Stimulated activated CD4-positive, alpha-beta T cell treated with anti-CD3 and anti-CD28 coated beads, Interleukin-2, amount 100 ng/mL, for 4 hours (primary cell): ENCODE measurements around the gene CORO2B.

Source experiments
- DNase-seq: peaks from one replicate; pipeline ENCODE4 v3.0.0-alpha.2; 2020; ENCODE audit warnings: low read depth

The CORO2B gene

DNA sequence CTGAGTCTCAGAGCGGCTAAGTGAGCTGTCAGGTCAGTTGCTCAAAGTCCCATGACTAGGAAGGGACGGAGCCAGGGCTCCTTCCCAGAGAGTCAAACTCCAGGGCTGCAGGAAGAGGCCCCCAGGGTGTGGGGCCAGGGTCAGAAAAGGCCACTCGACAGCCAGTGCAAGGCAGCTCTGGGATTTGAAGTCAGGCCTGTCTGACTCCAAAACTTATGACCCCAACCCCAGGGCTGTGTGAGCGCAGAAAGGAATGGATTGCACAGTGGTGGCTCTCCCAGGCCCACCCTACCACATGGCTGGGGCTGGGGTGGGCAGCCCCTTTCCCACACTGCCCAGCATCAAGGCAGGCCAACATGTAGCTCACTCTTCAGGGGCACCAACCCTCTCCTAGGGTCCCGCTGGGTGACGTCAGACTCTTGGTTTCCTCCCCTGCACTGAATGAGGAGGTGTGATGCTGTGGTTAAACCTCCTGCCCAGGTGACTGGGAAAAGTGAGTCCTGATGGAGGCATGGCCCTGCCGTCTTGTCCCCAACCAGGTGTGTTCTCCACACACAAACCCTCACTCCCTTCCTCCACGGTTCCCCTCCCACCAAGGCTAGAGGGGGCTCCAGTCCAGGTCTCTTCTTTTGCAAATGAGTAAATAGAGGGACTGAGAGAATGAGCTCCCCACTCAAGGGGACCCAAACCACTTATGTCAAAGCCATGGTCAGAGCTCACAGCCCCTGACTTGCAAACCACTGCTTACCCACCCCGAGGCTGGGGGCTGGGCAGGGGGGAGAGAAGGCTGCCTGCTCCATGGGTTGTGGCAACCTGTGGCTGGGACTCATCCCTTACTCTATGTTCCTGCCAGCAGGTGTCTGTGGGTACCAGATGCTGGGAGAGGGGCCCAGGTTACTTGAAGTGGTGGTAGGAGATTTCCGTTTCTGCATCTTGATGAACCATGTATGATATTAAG lies 23.8 kb upstream of the CORO2B start:
- DNase-seq, result no peak

DNA sequence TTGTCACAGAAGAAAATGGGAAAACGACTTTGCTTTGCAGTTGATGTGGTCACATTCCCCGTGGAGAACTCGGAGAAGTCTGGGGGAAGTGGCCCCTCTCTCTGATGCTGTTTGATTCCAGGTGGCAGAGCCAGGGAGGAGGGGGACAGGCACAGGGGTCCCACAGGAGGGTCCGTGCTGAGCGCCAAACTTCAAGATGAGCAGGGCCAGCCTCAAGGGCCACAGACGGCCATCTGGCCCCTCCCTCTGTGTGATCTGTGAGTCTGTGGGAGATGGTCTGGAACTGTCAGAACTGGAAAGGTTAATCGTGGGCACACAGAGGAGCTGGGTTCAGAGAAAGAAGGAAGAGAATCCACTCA lies 23.1 kb upstream of the CORO2B start:
- DNase-seq, result no peak

DNA sequence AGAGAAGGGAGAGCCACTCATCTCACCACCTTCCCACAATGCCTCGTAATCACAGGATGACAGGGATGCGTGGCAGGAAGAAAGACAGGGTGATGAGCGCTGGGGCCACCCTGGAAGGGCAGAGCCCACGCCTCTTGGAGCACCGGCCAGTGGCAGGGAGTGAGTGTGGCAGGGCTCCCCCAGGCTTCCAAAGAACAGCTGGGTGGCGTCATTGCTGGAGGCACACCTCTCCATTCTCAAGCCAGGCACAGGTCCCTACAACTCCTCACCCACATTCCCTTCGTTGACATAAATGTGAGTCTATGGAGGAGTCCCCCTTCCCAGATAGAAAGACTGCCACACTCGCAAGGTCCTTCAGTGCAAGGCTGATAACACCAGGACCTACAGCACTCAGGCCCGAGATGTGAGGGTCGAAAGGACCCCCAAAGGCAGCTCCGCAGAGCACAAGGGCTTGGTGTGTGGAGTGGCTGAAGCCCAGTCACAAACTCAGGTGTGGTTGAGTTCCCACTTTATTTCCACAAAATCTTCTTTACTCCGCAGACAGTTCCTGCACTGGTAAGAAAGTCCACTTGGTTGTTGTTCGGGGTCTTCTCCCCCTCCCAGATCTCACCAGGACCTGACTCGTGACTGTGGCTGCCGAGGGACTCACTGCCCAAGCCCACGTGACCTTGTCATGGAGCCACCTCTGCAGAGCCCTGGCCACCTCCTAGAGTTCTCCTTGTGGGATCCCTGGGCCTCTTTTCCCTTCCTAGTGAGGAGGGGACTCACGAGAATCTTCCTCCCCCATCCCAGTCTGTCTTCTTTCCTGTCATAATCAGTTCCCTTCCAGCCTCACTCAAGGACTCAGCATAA lies 22.4 kb upstream of the CORO2B start:
- no peak for DNase-seq

DNA sequence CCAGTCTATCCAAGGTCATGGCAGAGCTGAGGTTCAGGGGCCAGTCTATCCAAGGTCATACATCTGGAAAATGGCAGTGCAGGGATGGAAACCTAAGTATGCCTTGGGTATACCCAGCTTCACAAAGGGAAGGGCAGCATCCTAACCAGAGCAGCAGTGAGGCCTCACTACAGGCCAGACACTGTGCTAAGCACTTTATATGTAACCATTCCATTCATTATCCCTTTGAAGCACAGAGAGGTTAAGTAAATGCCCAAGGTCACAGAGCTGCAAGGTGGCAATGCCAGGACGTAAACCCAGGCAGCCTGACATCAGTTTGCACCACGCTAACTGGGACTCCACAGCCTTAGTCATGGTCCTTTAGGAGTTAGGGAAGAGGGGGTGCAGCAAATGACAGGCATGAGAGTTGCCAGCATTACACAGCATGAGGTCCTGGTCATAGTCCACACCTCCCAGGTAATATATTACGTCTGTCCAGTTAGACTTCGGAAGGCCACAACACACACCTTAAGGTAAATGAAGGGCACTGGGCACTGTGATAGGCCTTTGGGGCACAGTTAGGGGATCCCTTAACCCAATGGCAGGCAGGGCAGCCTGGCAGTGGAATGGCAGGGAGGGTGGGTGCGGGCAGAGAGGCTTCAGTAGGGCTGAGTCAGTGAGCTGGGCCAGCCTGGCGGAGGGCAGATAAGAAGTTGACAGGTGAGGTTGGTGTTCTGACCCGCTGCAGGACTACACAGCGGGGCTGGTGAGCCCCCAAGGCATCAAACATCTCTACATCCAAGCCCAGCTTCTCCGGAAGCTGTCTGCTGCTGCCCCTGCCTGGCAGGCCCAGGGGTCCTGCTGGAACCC lies 21.1 kb upstream of the CORO2B start:
- no peak for DNase-seq

DNA sequence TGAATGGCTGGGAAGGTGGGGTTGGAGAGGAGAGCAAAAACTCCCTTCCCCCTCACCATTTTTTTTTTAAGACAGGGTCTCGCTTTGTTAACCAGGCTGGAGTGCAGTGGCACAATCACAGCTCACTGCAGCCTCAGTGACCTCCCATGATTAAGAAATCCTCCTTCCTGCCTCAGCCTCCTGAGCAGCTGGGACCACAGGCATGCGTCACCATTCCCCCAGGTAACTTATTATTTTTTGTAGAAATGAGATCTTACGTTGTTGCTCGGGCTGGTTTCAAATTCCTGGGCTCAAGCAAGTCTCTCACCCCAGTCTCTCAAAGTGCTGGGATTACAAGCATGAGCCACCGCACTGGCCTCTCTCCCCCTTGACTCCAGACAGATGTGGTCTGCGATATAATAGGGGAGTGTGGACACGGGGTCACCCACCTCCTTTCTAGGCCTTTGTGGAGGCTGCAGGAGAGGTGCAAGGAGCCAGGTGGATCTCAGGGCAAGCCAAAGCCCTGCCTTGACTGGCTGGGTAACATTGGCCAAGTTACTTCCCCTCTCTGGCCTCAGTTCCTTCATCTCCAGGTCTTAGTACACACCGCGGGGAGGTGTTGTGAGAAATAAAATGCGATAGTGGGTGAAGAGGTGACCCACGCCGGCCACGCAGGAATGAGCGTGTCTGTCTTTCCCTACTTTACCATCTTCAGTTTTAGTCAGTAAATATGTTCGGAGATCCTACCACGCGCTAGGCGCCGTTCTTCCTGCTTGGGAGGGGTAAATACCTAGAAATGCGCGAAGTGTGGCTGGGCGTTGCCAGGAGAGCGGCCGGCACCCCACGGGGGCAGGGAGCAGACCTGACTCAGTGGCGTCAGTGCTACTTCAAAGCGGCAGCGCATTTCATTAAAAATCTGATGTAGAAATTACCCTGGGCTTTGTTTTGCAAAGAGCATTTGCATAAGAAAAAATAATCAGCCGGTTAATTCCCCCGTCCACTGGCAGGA lies 20.2 kb upstream of the CORO2B start:
- no peak for DNase-seq

DNA sequence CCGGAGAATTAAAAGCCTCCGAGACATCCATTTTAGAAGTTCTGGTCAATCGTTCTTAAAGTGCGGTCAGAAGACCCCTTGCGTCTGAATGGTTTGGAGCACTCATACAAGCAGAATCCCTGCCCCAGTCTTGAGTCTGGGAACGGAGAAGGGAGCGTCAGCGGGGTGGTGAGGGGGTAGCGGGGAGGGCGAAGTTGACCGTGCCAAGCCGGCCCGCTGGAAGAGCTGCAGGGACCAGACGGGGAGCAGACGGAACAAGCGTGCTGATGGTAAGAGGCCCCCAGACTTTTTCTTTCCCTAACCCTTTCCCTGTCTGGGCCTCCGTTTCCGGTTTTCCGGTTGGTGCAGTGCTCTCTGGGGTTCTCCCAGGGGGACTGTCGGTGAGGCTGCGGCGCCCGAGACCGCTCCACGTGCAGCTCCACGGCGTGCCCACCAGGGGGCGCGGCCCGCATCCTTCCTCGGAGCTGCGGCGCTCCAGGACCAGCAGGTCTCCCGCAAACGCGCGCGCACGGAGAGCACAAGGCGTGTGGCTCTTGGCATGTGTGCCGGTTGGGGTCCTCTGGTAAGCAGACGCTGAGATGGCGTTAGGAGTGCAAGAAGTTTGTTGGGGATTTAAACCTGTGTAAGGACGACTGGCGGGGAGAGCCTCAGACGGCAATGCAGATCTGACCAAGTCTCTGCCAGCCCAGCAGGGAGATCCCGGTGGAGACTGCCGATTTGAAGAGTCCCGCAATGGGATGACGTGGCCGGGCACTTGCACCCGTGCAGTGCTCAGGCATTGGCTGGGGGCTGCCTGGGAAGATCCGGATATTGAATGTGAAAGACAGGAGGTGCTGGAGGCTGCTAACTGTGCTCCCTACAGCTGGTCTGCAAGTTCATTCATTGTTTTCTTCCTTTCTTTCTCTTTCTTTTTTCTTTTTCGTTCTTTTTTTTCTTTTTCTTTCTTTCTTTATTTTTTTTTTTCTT lies 19.2 kb upstream of the CORO2B start:
- peak; percentile 49 for DNase-seq

DNA sequence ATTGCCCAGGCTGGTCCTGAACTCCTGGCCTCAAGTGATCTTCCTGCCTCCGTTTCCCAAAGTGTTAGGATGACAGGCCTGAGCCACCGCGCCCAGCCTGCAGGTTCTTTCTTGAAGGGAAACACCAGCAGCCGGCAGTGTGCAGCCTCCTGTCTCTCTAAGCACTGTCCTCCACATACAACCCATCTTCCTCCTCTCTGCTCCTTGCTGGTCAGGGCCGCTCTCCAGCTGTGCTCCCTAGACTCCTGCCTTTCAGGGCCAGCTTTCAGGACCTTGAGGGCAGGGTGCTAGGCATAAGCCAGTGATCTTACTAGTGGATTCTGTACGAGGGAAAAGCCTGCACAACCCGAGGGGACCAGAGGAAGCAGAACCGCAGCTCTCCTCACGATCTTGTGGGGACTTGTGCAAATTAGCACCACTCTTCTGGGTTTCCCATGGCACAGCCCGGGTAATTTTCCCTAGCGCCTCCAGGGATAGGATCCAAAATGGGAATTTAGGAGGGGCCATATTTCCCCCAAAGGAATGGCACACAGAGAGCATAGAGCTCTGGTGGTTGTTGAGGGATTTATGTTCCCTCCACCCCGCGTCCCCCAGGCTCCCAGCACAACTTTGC lies 18.2 kb upstream of the CORO2B start:
- no peak for DNase-seq

DNA sequence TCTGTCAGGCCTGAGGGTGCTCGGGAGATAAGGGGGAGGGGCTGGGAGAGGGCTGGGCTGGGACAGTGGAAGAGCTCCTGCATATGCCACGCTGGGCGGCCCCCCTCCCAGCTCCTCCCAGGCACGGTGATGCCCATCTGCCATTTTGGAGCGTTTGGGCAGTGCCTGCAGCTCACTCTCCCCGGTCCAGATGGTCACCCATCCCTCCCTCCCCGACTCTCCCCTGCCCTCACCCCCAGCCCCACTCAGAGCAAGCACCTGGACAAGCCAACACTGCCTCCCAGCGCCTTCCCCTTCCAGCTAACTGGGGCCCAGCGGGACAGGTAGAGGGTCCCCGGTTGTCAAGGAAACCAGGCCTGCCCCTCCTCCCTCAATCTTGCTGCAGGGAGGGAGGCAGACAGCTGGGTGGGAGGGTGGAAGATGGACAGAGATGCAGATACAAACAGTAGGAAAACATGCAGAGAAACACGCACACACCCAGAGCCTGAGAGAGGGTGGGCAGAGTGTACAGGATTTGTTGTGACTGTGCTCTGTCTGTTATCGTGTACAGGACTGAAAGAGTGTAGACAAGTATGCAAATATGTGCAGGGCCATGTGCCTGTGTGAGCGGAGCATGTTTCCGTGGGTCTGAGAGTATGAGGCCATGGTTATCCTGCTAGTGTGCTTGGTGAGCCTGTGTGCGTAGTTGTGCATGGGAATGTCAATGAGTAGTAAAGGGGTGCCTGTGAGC lies 17.5 kb upstream of the CORO2B start:
- no peak for DNase-seq

DNA sequence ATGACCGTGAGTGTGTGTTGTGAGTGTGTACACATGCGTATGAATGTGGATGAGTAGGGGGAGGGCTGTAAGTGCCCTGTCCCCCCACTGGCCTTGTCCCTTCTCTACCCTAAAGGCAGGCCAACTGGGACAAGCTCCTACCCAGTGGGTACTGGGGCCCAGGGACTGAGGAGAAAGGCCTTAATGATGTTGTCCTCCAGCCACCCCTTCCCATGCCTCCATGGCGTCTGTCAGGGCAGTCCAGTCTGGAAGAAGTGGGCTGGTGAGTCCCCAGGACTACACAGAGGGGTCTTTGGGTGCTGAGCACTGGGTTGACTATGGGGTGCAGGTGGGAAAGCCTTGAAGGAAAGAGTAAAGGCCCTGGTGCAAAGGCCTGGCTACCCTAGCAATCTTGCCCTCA lies 16.9 kb upstream of the CORO2B start:
- no peak for DNase-seq

DNA sequence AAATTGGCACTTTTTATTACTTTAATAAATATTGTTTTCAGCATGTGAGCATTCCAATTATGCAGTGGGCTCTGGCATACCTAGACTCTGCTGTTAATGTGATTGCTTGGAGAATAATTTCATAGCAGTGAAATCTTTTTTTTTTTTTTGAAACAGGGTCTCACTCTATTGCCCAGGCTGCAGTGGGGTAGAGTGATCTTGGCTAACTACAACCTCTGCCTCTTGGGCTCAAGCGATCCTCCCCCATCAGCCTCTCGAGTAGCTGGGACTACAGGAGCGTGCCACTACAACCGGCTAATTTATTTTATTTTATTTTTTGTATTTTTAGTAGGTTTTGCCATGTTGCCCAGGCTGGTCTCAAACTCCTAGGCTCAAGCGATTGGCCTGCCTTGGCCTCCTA lies 14.6 kb upstream of the CORO2B start:
- DNase-seq, result no peak

DNA sequence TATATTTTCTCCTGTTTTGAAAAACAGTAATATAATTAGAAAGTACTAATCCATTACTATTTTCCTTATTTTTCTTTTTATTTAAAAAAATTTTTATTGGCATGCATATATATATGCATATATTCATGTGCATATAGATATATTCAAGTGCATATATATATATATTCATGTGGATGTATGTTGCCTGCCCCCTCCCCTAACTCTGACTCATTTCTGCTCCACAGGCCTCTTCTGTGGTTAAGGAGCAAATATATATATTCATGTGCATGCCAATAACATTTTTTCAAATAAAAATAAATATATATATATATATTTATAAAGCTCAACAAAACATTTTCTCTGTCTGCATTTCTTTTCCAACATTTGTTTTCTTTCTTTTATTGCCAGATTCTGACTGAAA lies 13.6 kb upstream of the CORO2B start:
- no peak for DNase-seq

DNA sequence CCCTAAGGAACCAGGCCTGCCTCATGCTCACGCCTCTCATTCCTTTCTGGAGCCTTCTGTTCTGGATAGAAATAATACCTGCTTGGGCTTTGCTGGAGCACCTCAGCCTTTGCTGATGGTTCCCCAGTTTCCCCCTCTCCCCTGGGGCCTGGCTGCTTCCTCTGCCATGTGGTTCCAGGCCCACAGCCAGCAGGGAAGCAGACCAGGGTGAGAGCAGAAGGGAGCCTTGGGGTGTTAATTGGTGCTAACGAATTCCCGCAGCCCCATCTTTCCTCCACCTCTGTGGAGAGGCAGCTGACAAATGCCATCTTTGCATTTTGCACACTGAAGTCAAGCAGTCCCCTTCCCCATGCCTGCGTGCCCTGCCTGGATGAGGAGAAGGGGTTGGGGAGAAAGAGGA lies 13.1 kb upstream of the CORO2B start:
- no peak for DNase-seq

DNA sequence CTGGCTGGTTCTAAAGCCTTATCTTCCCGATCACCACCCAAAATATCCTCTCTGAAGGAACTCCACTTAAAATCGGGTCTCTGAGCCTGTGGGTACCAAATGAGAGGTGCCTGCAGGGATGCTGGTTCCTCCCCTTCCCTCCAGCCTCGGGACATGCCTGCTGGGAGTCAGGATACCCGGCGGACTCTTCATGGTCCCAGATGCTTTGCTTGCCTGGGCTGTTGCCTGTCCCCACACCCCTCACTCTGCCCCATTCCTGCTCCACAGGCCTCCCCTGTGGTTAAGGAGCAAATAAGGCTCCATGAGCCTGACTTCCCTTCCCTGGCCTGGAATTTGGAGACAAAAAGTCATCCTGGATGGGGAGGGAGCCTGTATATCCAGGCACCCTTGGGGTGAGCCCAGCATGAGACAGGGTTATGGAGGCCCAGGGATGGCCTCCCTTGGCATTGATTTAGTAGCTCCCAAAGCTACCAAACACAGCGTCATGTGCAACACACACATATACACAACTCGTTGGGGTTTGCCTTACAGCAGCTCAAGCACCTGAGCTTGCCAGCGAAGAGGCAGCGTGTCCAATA lies 12.3 kb upstream of the CORO2B start:
- no peak for DNase-seq

DNA sequence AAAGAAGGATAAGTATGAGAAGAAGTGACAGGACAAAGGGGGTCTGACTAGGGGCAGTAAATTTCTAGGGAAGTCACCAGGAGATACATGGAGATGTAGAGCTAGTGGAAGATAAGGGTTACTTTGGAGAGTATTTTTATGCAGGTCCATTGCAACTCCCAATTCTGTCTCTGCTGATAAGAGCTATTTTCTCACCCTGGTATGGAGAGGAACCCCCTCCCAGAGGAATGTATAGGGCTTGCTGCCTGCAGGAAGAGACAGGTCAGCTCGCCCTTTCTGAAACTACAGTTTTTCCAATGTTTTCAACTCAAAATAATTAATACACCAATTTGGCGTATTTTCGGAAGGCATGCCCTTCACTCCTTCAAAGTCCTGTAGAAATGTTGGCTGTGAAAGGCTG lies 11.4 kb upstream of the CORO2B start:
- no peak for DNase-seq

DNA sequence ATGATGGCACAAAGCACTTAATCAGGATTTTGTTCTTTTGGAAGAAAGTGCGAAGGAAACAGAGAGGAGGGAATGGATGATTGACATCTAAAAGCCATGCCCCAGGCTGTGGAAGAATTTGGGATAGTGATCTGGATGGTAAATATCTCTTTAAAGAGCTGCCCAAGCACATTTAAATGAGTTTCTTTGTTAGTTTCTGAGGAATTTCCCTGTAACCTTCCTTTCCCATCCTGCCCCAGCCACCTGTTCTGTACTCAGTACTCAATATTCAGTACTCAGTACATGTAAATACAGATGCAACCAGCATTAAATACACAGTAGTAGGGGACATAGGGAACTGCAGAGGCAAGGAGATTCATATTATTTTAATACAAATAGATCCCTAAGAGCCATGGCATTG lies 7.8 kb upstream of the CORO2B start:
- DNase-seq, result no peak

DNA sequence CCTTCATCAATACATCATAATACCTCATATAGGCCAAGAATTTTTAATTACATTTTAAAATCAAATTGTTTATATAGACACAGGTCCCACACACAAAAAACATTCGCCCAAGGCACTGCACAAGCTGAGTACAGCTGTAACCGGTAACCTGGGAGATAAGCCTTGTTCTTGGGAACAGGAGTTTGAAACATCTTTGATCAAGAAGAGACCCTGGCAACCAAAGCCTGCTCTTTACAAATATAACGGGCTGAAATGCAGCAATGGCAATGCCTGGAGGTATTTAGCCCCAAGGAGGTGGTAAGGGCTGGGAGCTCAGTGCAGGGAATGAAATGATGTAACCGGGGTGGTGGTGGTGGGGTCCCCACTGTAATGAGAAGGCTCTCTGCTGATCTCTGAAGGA lies 7.2 kb upstream of the CORO2B start:
- DNase-seq, result no peak

DNA sequence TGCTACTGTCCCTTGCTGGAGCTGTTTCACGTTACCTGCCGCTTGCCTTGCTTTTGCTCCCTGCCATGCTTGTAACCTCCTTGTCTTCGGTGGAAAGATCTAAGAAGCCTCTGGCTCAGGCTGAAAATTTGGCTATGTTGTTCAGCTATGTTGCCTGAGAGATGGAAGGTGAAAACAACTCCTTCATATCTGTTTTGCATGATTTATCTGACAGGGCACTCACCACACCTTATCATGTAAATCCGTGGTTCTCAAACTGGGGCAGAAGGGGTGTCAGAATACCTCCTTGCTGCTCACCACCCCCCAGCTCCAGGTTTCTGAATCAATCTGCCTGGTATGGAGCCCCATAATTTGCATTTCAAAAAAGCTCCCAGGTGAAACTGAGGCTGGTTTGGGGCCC lies 6.5 kb upstream of the CORO2B start:
- no peak for DNase-seq

DNA sequence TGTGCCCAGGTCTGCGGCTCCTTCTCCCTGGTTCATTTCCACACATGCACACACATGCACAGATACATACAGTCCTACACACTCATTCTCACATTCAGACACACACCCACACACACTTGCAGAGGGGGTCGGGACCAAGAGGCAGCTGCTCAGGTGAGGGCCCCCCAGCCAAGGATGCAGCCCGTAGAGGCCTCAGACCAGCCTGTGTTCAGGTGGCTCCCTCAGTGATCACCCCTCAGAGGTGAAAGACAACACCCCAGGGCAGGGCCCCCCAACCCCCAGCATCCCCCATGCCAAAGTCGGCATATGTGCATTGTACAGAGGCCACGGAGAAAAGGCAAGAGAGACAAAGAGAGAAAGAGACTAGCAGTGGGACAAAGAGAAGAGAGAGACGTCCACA lies 5.9 kb upstream of the CORO2B start:
- no peak for DNase-seq
